Stimulated activated CD8-positive, alpha-beta memory T cell treated with anti-CD3 and anti-CD28 coated beads, Interleukin-7, amount 100 ng/mL, for 24 hours (primary cell): ENCODE measurements around the gene CRYBG1.
"Not testable (repeated sequence)": the region's sequence is repeated elsewhere in the genome, so short reads cannot be mapped to it uniquely, and the experiment has no call there.

Source experiments
- DNase-seq: peaks from one replicate; pipeline ENCODE4 v3.0.0-alpha.2; 2020; ENCODE audit warnings: low read depth

CRYBG1 gene

GRCh38 chr6:106527117-106527516, 166.6 kb downstream of the CRYBG1 start:
- DNase-seq = no peak

GRCh38 chr6:106527979-106528378, 167.5 kb downstream of the CRYBG1 start:
- DNase-seq = no peak

- DNase-seq = no peak
Measured at GRCh38 chr6:106528521-106528920, 168.0 kb downstream of the CRYBG1 start.

DNA sequence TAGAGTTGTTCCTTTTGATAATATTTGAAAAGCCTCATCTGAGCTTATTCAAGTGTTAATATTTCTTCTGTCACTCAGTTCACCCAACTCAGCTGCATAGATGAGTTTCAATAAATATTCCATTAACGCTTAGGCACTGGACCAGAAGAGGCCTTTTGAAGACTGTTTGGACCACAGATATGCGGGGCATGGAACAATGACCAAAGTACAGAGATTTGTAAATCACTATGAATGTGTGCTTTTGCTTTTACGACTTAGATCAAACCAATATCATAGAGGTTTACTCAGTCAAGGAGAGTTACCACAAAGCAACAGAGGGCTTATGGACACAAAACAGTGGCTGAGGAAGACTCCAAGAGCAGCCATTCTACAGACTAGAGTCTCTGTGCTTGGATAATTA, 168.9 kb downstream of the CRYBG1 start:
- DNase-seq = no peak

GRCh38 chr6:106530026-106530425, 169.5 kb downstream of the CRYBG1 start:
- no peak for DNase-seq

DNA sequence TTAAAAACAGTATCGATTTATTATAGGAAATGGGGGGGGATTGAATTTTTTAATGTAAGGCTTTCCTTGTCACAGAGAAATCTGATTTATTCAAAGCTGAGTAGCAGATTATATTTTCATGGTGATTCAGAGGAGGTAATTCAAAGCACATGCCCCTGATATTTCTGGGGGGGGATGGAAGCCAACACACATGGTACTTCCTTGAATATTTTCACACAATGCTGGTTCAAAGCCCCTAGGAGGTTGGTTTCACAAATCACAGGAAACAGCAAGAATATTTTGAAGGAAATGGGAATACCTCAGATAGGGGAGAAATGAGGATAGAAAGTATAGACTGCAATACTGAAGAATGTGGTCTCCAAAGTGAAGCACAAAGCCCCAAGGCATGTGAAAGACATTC, 170.0 kb downstream of the CRYBG1 start:
- no peak for DNase-seq

- no peak for DNase-seq
Measured at GRCh38 chr6:106533054-106533453, 172.5 kb downstream of the CRYBG1 start.

- no peak for DNase-seq
Measured at GRCh38 chr6:106534004-106534403, 173.5 kb downstream of the CRYBG1 start.

DNA sequence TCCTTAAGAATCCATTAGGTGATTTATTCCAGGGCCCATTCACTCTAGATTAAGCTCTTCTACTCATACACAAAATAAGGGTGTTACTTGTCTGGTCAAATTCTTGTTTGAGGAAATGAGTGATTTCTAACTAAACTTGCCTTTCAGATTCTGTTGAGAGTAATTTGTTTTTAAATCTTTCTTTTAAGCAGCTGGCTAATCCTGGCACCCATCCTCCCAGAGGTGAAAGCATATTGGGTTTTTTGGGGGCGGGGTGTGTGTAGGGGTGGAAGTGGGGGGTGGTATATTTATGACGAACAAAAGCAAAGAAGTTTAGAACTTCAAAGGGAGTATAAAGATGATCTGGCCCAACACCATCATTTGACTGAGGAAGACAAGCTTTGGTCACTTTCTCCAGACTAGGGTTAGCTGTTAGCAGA, 174.1 kb downstream of the CRYBG1 start:
- no peak for DNase-seq

- no peak for DNase-seq
Measured at GRCh38 chr6:106535012-106535411, 174.5 kb downstream of the CRYBG1 start.

- no peak for DNase-seq
Measured at GRCh38 chr6:106536357-106536756, 175.8 kb downstream of the CRYBG1 start.

- no peak for DNase-seq
Measured at GRCh38 chr6:106536851-106537250, 176.3 kb downstream of the CRYBG1 start.

GRCh38 chr6:106537662-106538061, 177.1 kb downstream of the CRYBG1 start:
- no peak for DNase-seq

DNA sequence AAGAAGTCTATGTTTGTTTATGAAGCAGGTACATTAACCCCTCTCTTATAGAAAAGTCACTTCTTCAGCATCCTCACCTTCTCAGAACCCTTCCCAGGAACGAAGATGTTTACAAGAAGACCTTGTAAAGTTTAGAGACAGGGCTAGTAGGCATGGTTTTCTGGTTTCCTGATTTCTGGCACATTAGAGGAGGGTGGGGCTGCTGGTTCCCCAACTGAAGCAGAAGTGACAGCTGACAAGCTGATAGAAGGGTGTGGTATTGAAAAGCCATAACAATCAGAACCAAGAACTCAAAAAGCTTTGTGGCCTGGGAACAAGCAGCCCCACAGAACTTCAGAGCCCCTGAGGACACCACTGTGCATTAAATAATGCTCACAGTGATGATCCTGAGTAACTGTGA, 177.6 kb downstream of the CRYBG1 start:
- no peak for DNase-seq

DNA sequence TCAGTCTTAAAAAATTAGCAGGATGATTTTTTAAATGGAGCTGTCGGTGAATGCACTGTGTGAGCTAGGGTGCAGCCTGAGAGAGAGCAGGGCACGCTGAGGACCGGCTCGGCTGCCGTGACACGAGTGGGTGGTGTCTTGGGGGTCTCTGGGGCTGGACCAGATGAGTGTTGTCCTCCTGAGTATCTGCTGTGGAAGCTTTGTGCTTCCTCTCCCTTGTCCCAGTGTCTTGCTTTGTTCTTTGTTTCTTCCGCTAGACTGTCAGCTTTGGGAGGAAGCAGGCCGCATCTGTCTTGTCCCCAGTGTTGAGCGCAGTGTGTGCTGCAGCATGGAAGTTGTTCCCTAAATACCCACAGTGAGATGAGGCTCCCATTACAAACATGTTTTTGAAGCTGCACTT, 179.4 kb downstream of the CRYBG1 start:
- no peak for DNase-seq

- DNase-seq = no peak
Measured at GRCh38 chr6:106540432-106540831, 179.9 kb downstream of the CRYBG1 start.

GRCh38 chr6:106540907-106541306, 180.4 kb downstream of the CRYBG1 start:
- no peak for DNase-seq

DNA sequence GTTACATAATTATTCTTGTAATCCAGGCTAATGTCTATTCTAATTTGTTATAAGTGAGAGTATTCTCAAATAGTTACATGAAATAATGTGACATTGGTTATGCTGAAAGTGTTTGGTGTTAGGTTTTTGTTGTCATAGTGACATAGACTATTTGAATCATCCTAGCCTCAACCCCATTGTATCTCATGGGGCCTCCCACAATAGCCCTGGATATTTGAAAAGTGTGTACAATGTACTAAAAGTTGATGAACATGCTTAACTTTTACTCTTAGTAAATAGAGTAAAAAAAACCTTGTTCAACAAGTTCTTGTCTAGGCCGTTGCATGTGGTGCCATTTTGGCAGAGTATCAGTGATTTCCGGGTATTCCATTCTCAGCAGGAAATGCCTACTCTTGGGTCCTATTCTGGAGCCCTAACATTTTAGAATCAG, 185.8 kb downstream of the CRYBG1 start:
- DNase-seq = no peak

- DNase-seq = no peak
Measured at GRCh38 chr6:106546691-106547414, 186.3 kb downstream of the CRYBG1 start.

GRCh38 chr6:106547601-106548453, 187.3 kb downstream of the CRYBG1 start:
- DNase-seq = no peak

GRCh38 chr6:106548926-106549455, 188.5 kb downstream of the CRYBG1 start:
- DNase-seq = not testable (repeated sequence)

DNA sequence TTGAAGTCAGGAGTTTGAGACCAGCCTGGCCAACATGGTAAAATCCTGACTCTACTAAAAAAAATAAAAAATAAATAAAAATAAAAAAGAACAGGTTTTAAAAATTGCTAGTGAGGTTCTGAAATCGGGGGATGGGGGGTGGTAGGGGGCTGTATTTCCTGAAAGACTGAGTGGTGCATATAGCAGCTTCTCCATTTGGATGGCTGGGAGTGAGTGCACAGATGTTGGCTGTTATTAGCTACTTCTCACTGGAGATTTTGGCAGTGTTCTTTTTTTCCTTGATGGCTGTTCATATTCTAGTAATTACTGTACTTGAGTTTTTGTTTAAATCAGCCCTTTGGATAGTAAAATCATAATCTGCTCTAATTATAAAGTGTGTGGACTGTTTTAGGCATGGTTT, 189.0 kb downstream of the CRYBG1 start:
- no peak for DNase-seq

- DNase-seq = no peak
Measured at GRCh38 chr6:106551155-106551554, 190.6 kb downstream of the CRYBG1 start.
